ENCODE results near the gene TEC. TPM values are rescaled to one million over a fixed set of nuclear protein-coding genes. Genes with fewer than 3 reads are reported as not detected.

The TEC gene
- polyA plus RNA-seq, 1 donor from 2014 or later, result not detected

DNA sequence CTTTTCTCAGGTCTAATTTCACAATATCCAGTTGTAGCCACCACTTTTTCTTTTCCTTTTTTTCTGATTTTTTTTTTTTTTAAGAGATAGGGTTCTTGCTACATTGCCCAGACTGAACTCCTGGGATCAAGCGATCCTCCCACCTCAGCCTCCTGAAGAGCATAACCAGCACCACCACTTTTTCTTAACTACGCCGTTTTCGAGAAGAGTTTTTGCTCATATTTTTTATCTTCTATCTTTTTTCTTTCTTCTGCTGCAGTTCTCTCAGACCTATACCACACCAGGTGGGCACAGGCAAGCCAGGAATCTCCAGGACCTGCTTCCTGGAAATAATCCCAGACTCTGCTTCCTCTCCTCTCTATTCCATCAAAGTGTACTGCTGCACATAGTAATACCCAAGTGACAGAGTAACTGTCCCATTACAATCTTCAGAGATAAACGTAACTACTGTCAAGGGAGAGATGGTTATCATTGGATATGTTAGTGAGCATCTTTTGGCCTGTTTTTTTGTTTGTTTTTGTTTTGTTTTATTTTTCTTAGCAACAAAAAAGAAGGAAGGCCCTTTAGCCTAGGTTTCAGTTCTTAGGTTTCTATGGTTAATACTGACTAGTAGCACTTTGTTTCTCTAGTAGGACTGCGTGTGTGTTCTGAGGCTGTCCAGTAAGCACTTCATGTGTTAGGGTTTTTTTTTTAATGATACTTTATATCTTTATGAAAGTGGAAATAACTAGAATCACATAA lies 76.4 kb downstream of the TEC start:
- no peak overlapping the region for H3K4me3 ChIP-seq (ENCODE audit: low read length)

DNA sequence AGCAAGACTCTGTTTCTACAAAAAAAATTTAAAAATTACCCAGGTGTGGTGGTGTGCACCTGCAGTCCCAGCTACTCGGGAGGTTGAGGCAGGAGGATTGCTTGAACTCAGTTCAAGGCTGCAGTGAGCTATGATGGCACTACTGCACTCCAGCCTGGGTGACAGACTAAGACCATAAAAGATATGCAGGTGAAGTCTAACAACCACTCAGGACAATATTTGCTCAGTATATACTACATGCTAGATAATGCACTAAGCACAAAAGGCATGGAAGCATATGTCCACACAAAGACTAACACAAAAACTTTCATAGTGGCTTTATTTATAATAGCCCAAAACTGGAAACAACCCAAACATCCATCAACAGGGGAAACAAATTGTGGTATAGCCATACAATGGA lies 77.9 kb downstream of the TEC start:
- Histone ChIP-seq H2AFZ (ENCODE audit: low read depth, low read length) (no peak overlapping the region), H3K9me2 (ENCODE audit: insufficient read depth, low read length) (no peaks in the 10 kb centered on the region), H3K36me3 (ENCODE audit: insufficient read depth, low read length) (no peaks in the 10 kb centered on the region), H4K20me1 (ENCODE audit: insufficient read depth) (no peaks in the 10 kb centered on the region), H3K4me3 (ENCODE audit: low read length) (no peak overlapping the region), H3K27me3 (ENCODE audit: insufficient read depth, low read depth, low read length) (no peaks in the 10 kb centered on the region), H3K27ac (ENCODE audit: low read length) (no peak overlapping the region), H3K9me3 (ENCODE audit: low read length) (no peaks in the 10 kb centered on the region), H3K4me2 (ENCODE audit: low read length) (no peak overlapping the region), H3K79me2 (replicated peaks; ENCODE audit: insufficient read depth, low read length) (no peaks in the 10 kb centered on the region), H3F3A (ENCODE audit: insufficient read depth, low read length, poor library complexity, severe bottlenecking) (no peaks in the 10 kb centered on the region), H3K9ac (ENCODE audit: low read length) (no peak overlapping the region)
- TF ChIP-seq MXI1 (conservative IDR thresholded peaks at IDR 0.05; ENCODE audit: poor library complexity, severe bottlenecking), result no peak
- no peak for TF ChIP-seq EZH2 (IDR thresholded peaks at IDR 0.05; ENCODE audit: borderline replicate concordance, insufficient read depth, low read length, poor library complexity, severe bottlenecking)
- TF ChIP-seq RAD21 (conservative IDR thresholded peaks at IDR 0.05), result no peak
- no peak for TF ChIP-seq TAF1 (IDR thresholded peaks at IDR 0.05; ENCODE audit: low read depth)
- no peak for TF ChIP-seq SMC3 (conservative IDR thresholded peaks at IDR 0.05; ENCODE audit: poor library complexity)
- TF ChIP-seq, protein P1, sequence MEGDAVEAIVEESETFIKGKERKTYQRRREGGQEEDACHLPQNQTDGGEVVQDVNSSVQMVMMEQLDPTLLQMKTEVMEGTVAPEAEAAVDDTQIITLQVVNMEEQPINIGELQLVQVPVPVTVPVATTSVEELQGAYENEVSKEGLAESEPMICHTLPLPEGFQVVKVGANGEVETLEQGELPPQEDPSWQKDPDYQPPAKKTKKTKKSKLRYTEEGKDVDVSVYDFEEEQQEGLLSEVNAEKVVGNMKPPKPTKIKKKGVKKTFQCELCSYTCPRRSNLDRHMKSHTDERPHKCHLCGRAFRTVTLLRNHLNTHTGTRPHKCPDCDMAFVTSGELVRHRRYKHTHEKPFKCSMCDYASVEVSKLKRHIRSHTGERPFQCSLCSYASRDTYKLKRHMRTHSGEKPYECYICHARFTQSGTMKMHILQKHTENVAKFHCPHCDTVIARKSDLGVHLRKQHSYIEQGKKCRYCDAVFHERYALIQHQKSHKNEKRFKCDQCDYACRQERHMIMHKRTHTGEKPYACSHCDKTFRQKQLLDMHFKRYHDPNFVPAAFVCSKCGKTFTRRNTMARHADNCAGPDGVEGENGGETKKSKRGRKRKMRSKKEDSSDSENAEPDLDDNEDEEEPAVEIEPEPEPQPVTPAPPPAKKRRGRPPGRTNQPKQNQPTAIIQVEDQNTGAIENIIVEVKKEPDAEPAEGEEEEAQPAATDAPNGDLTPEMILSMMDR (IDR thresholded peaks at IDR 0.05; ENCODE audit: poor library complexity, severe bottlenecking), result no peak
- TF ChIP-seq, protein P2, sequence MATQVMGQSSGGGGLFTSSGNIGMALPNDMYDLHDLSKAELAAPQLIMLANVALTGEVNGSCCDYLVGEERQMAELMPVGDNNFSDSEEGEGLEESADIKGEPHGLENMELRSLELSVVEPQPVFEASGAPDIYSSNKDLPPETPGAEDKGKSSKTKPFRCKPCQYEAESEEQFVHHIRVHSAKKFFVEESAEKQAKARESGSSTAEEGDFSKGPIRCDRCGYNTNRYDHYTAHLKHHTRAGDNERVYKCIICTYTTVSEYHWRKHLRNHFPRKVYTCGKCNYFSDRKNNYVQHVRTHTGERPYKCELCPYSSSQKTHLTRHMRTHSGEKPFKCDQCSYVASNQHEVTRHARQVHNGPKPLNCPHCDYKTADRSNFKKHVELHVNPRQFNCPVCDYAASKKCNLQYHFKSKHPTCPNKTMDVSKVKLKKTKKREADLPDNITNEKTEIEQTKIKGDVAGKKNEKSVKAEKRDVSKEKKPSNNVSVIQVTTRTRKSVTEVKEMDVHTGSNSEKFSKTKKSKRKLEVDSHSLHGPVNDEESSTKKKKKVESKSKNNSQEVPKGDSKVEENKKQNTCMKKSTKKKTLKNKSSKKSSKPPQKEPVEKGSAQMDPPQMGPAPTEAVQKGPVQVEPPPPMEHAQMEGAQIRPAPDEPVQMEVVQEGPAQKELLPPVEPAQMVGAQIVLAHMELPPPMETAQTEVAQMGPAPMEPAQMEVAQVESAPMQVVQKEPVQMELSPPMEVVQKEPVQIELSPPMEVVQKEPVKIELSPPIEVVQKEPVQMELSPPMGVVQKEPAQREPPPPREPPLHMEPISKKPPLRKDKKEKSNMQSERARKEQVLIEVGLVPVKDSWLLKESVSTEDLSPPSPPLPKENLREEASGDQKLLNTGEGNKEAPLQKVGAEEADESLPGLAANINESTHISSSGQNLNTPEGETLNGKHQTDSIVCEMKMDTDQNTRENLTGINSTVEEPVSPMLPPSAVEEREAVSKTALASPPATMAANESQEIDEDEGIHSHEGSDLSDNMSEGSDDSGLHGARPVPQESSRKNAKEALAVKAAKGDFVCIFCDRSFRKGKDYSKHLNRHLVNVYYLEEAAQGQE (IDR thresholded peaks at IDR 0.05; ENCODE audit: borderline replicate concordance), result no peak
- TF ChIP-seq POLR2AphosphoS5 (IDR thresholded peaks at IDR 0.05), result no peak
- TF ChIP-seq EP300 (conservative IDR thresholded peaks at IDR 0.05; ENCODE audit: poor library complexity, severe bottlenecking), result no peak

More for the DNA sequence above, 76.4 kb downstream of the TEC start:
- no peaks in the 10 kb centered on the region for H3K27me3 ChIP-seq (ENCODE audit: insufficient read depth, low read depth, low read length)
- no peak overlapping the region for H3K4me2 ChIP-seq (ENCODE audit: low read length)
- TF ChIP-seq TAF1 (IDR thresholded peaks at IDR 0.05; ENCODE audit: low read depth), result no peak
- TF ChIP-seq SMC3 (conservative IDR thresholded peaks at IDR 0.05; ENCODE audit: poor library complexity), result no peak
- no peak for TF ChIP-seq EZH2 (IDR thresholded peaks at IDR 0.05; ENCODE audit: borderline replicate concordance, insufficient read depth, low read length, poor library complexity, severe bottlenecking)
- TF ChIP-seq, protein P1 (IDR thresholded peaks at IDR 0.05; ENCODE audit: poor library complexity, severe bottlenecking), result no peak
- no peak for TF ChIP-seq MXI1 (conservative IDR thresholded peaks at IDR 0.05; ENCODE audit: poor library complexity, severe bottlenecking)
- TF ChIP-seq, protein P2 (IDR thresholded peaks at IDR 0.05; ENCODE audit: borderline replicate concordance), result no peak
- TF ChIP-seq POLR2AphosphoS5 (IDR thresholded peaks at IDR 0.05), result no peak
- H3K36me3 ChIP-seq (ENCODE audit: insufficient read depth, low read length), result no peaks in the 10 kb centered on the region
- H2AFZ ChIP-seq (ENCODE audit: low read depth, low read length), result no peak overlapping the region
- H4K20me1 ChIP-seq (ENCODE audit: insufficient read depth), result no peaks in the 10 kb centered on the region
- H3K27ac ChIP-seq (ENCODE audit: low read length), result no peak overlapping the region
- H3K9me2 ChIP-seq (ENCODE audit: insufficient read depth, low read length), result no peaks in the 10 kb centered on the region
- H3K79me2 ChIP-seq (replicated peaks; ENCODE audit: insufficient read depth, low read length), result no peaks in the 10 kb centered on the region
- H3K9me3 ChIP-seq (ENCODE audit: low read length), result no peaks in the 10 kb centered on the region
- H3K9ac ChIP-seq (ENCODE audit: low read length), result no peak overlapping the region
- H3F3A ChIP-seq (ENCODE audit: insufficient read depth, low read length, poor library complexity, severe bottlenecking), result no peaks in the 10 kb centered on the region
